Measurements from ENCODE around the gene NTRK3.

DNA sequence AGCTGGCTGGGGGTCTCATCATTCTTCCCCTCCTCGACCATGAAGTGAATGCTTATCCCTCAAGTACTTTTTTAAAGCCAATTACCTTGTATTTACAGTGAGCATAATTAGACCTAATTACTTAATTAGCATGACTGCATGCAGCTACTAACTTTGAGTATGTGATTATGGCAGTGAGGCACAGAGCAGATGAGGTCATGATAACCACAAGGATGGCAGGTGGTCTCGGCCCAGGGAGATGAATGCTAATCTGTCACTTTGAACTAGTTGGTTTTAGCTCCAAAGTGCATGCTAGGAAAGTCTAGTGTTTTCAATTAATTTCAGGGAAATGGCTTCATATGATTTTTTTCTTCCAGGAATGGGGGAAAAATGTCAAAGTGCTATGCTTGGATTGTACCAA is 233.8 kb downstream of the NTRK3 start:
- TF ChIP-seq, protein P1, sequence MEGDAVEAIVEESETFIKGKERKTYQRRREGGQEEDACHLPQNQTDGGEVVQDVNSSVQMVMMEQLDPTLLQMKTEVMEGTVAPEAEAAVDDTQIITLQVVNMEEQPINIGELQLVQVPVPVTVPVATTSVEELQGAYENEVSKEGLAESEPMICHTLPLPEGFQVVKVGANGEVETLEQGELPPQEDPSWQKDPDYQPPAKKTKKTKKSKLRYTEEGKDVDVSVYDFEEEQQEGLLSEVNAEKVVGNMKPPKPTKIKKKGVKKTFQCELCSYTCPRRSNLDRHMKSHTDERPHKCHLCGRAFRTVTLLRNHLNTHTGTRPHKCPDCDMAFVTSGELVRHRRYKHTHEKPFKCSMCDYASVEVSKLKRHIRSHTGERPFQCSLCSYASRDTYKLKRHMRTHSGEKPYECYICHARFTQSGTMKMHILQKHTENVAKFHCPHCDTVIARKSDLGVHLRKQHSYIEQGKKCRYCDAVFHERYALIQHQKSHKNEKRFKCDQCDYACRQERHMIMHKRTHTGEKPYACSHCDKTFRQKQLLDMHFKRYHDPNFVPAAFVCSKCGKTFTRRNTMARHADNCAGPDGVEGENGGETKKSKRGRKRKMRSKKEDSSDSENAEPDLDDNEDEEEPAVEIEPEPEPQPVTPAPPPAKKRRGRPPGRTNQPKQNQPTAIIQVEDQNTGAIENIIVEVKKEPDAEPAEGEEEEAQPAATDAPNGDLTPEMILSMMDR (IDR thresholded peaks at IDR 0.05): no peak
- TF ChIP-seq POLR2A (IDR thresholded peaks at IDR 0.05): no peak

Measured in thyroid gland (tissue), 4 donors.